Activated CD4-positive, alpha-beta T cell treated with anti-CD3 and anti-CD28 coated beads, Interleukin-2, amount 50 U/mL, for 16 hours (primary cell): ENCODE measurements around the gene DELE1.

Source experiments
- DNase-seq: peaks from one replicate; pipeline ENCODE4 v3.0.0-alpha.2; 2020

The DELE1 gene

DNA sequence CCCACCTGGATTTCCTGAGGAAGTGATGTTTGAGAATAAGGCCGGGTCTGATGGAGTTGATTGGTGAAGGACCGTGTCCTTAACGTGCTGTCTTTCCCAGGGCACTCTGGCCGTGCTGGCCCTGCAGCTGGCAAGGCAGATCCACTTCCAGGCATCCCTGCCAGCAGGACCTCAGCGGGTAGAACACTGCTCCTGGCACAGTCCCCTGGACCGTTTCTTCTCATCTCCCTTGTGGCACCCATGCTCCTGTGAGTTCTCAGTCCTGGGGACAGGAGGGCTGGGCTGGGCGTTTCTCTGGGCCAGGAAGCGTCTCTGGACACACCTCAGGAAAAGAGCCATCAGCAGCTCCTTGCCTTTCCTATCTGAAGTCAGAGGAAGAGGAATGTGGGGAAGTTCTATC, 4.4 kb downstream of the DELE1 start:
- DNase-seq = no peak

DNA sequence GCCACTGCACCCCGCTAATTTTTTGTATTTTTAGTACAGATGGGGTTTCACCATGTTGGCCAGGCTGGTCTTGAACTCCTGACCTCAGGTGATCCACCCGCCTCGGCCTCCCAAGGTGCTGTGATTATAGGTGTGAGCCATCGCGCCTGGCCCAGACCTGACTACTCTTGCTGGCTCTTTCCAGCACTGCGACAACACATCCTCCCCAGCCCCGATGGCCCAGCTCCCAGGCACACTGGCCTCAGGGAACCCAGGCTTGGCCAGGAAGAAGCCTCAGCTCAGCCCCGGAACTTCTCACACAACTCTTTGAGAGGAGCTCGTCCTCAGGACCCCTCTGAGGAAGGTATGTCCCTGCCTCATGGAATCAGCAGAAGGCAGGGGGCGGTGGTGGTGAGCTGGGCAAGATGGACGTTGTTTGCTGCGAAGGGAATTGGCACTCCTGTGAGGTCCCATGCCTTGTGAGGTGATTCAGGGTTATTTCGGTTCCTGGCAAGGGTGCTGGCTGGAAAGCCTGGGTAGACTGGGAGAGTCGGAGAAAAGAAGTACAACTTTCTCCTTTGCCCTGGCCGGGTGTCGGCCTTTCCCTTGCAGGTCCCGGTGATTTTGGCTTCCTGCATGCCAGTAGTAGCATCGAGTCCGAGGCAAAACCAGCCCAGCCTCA, 5.9 kb downstream of the DELE1 start:
- DNase-seq = no peak

- no peak for DNase-seq
Observed at GRCh38 chr5:141931694-141932093, 8.0 kb downstream of the DELE1 start.

GRCh38 chr5:141933151-141933550, 9.5 kb downstream of the DELE1 start:
- DNase-seq = no peak

GRCh38 chr5:141934099-141934844, 10.6 kb downstream of the DELE1 start:
- no peak for DNase-seq

- DNase-seq = no peak
Observed at GRCh38 chr5:141935538-141935937, 11.9 kb downstream of the DELE1 start.

GRCh38 chr5:141940695-141941271, 17.1 kb downstream of the DELE1 start:
- no peak for DNase-seq

- no peak for DNase-seq
Observed at GRCh38 chr5:141941307-141941706, 17.6 kb downstream of the DELE1 start.

DNA sequence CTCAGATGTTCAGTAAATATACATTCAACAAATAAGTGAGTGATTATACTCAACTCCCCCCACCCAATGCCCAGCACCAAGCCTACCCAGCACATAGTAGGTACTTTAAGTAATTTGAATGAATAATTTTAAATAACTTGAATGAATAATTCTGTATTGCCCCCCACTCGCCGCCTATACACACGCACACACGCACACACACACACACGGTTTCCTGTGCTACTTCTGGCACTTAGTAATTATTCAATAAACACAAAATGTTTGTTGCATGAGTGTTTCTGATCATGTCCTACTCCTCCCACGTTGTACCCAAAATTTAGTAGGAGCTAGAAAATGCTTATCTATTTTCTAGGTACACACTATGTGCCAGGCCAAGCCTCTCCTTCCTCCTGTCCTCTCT, 18.1 kb downstream of the DELE1 start:
- no peak for DNase-seq

GRCh38 chr5:141942185-141942857, 18.6 kb downstream of the DELE1 start:
- DNase-seq = no peak

DNA sequence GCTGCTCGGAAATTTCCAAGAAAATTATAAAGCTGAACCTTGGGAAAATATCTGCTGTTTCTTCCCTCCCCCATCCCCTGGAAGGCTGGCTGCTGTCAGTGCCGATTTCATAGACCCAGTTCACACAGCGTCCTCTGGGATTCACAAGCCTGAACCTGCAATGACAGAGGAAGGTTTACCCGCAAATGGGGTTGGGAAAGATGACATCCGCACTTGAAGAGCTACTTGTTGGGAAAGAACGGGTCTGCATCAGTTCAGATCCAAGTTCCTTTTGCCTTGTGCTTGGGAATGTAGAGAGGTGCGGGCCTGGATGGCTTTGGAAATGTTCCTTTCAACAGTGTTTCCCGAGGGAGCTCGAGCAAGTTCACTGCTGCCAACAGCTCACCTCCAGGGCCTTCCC, 20.4 kb downstream of the DELE1 start:
- DNase-seq = no peak

DNA sequence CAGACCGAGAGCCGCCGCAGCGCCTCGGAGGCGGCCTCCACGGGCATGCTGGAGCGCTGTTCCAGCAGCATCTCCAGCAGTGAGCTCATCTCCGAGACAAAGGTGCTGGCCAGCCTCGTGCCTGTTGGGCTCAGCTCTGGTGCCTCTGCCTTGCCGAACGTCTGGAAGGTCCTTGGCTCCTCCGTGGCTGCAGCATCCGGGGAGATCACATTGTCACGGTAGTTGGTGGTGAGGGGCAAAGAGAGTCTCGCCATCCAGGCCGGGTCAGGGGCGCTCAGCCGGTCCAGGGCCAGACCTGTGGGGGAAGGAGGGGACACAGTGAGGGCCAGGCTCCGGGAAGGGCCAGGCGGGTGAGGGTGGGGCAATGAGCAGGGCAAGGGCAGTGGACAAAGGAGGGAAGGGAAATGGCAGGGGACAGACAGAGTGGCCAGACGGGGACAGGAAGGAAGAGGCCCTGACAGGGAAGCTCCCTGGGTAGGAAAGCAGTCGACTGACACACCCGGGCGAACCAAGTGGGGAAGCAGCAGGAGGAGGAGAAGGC, 21.9 kb downstream of the DELE1 start:
- DNase-seq = no peak

DNA sequence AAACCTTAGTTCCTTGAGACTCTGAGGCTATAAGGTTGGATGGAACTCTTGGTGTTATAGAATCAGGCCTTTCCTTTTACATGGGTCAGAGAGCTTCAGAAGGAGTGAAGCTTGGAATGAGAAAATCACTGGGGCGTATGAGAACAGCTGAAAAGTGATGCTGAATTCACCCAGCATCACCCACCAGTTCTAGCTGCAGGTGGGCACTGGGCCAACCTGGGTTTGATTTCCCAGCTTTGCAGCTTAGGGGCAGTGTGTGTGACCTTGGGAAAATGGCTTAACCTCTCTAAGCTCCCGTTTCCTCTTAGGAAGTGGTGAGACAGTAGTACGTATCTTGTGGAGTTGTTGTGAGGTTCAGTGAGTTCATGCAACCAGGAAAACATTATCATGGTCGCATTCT, 23.6 kb downstream of the DELE1 start:
- no peak for DNase-seq

DNA sequence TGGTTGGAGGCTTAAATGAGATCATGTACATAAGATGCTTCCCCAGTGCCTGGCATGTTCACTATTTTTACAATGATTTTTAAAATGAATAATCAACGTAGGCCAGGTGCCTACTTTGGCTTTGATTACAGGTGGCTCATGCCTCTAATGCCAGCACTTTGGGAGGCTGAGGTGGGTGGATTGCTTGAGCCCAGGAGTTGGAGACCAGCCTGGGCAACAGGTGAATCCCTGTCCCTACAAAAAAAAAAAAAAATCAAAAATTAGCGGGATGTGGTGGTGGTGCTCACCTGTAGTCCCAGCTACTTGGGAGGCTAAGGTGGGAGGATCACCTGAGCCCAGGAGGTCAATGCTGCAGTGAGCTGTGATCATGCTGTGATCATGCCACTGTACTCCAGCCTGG, 25.1 kb downstream of the DELE1 start:
- no peak for DNase-seq

- DNase-seq = no peak
Observed at GRCh38 chr5:141949511-141949910, 25.8 kb downstream of the DELE1 start.

DNA sequence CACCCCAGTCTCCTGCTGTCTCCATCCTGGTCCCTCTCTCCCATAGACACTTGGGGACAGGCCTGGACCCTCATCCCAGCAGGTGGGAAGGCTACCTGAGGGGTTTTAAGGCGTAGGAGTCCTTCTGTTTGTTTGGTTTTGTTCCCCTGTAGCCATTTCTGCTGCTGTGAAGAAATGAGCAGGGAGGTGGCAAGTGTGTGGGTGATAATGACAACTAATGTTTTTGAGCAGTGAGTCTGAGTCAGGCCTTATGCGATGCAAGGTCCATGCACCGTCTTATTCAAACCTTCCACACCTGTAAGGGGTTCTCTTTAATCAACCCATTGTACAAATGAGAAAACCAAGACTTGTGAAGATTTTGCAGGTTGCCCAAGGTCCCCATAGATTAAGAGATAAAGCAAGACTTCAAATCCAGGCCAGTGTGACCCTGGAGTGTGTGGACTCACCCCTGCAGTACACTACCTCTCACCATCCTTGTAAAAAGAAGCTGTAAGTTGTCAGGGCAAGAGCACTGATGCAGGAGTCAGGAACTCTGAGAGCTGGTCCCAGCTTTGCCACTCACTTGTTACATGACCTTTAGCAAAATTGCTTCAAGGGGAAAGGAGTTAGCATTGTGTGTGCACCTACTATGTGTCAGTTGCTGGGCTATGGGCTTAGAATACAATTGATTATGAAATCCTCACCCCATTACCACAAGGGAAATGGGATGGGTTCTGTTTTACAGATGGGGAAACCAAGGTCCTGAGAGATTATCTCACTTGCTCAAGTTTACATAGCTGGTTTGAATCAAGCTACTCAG, 26.7 kb downstream of the DELE1 start:
- no peak for DNase-seq

GRCh38 chr5:141951332-141951781, 27.7 kb downstream of the DELE1 start:
- peak; percentile 21 for DNase-seq

DNA sequence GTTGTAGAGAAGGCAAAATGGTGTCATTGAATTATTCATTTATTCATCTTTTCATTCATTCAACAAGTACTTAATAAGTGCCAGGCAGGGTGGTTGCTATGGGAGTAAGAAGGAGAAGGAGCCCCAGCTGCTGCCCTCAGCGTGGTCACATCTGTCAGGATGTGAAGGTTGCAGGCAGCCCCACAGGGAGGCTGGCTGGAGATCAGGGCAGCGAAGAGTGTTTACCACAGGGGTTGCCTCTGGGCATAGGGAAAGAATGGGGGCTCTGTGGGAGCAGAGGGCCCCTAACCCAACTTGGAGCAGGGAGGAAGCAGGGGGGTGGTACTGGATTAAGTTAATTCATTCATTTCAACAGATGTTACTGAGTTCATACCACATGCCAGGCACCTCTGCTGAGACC, 28.3 kb downstream of the DELE1 start:
- DNase-seq = no peak

GRCh38 chr5:141954194-141954593, 30.5 kb downstream of the DELE1 start:
- DNase-seq = no peak

GRCh38 chr5:141957367-141957996, 33.8 kb downstream of the DELE1 start:
- no peak for DNase-seq

DNA sequence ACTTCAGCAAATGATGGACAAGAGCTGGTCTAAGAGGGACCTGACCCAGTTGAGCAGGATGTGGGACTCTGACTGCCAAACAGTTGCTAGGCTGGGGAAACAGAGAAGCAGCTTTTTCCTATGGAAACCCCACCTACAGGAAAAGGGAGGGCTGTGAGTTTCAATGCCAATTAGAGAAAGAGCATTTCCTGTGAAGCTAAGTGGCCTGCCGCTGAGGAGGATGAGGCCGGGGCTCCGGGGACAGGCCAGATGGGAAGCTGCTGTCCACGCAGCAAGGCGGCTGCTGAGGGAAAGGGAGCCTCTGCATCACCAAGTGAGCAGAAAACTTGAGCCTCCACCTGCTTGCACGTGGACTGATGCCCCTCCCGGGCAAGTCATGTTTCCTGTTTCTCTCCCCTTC, 34.4 kb downstream of the DELE1 start, which contains the start of gene PCDH12:
PCDH12 (minus strand) TSS at position 90 of the 400 bp plus-strand sequence. CDS start 351 bp downstream, outside the sequence.
- peak; percentile 42 for DNase-seq
